NCI-H2107 treated with DMSO at 0.1 percent for 48 hours (cell line): ENCODE measurements around the gene NOS2.
"Not testable (repeated sequence)": the region's sequence is repeated elsewhere in the genome, so short reads cannot be mapped to it uniquely, and the experiment has no call there.

Experiments
- DNase-seq: peaks from one replicate; lab custom pipeline; 2025; ENCODE audit not compliant: unreplicated experiment; lab: John Stamatoyannopoulos, UW

NOS2 gene

GRCh38 chr17:27756467-27757371 lies 43.6 kb downstream of the NOS2 start:
- DNase-seq, result no peak

GRCh38 chr17:27755706-27756466 lies 44.4 kb downstream of the NOS2 start:
- DNase-seq, result no peak

GRCh38 chr17:27754549-27754948 lies 45.8 kb downstream of the NOS2 start:
- DNase-seq, result no peak

GRCh38 chr17:27753726-27754125 lies 46.6 kb downstream of the NOS2 start:
- not testable (repeated sequence) for DNase-seq

- not testable (repeated sequence) for DNase-seq
Measured at GRCh38 chr17:27752831-27753619, 47.3 kb downstream of the NOS2 start.

- no peak for DNase-seq
Measured at GRCh38 chr17:27751622-27752490, 48.5 kb downstream of the NOS2 start.

GRCh38 chr17:27751166-27751565 lies 49.2 kb downstream of the NOS2 start:
- DNase-seq, result no peak

- not testable (repeated sequence) for DNase-seq
Measured at GRCh38 chr17:27749562-27750150, 50.7 kb downstream of the NOS2 start.

GRCh38 chr17:27748360-27748825 lies 51.9 kb downstream of the NOS2 start:
- no peak for DNase-seq

- no peak for DNase-seq
Measured at GRCh38 chr17:27747462-27748359, 52.6 kb downstream of the NOS2 start.

GRCh38 chr17:27746881-27747280 lies 53.4 kb downstream of the NOS2 start:
- no peak for DNase-seq

GRCh38 chr17:27746320-27746719 lies 54.0 kb downstream of the NOS2 start:
- DNase-seq, result not testable (repeated sequence)

- DNase-seq, result not testable (repeated sequence)
Measured at GRCh38 chr17:27745207-27745830, 55.0 kb downstream of the NOS2 start.

GRCh38 chr17:27743281-27743885 lies 56.9 kb downstream of the NOS2 start:
- no peak for DNase-seq

- no peak for DNase-seq
Measured at GRCh38 chr17:27741971-27742575, 58.3 kb downstream of the NOS2 start.

- DNase-seq, result no peak
Measured at GRCh38 chr17:27741361-27741861, 58.9 kb downstream of the NOS2 start.

GRCh38 chr17:27740541-27740940 lies 59.8 kb downstream of the NOS2 start:
- DNase-seq, result not testable (repeated sequence)
